Cardiac fibroblast (primary cell): ENCODE data around the gene LSM14B.
A peak's percentile ranks its signal among the peaks of the same experiment; 100 is the strongest.

Experiments
- DNase-seq, 2 donors: peaks; one replicate each; pipeline versions ENCODE4 v3.0.0 to v3.0.0-alpha.2; 2010; ENCODE audit warnings: low read depth in 2 of 2
- H3K4me3 ChIP-seq, 2 donors: replicated peaks in 1 of 2; 1 replicate in 1 of 2; 2 replicates in 1 of 2; pipeline ENCODE4 v1.5.1; 2011; ENCODE audit warnings: low read depth in 2 of 2, low read length in 2 of 2, mild to moderate bottlenecking in 2 of 2, moderate library complexity in 1 of 2
- CTCF ChIP-seq: IDR thresholded peaks from one replicate; pipeline ENCODE4 v1.5.1; 2011; ENCODE audit warnings: low read depth, mild to moderate bottlenecking, low read length, inconsistent platforms

The LSM14B gene

GRCh38 chr20:62182469-62183425 lies 60.5 kb downstream of the LSM14B start, which contains the start of gene MTG2:
TSS of gene MTG2 (plus strand) at chr20:62183028. CDS start at chr20:62193421, 10,393 bp downstream.
- H3K4me3 ChIP-seq = peak within 1 kb of the TSS; percentile 85 to 91
- peak; percentile 2 for TF ChIP-seq CTCF
- DNase-seq = peak; percentile 95 to 96

DNA sequence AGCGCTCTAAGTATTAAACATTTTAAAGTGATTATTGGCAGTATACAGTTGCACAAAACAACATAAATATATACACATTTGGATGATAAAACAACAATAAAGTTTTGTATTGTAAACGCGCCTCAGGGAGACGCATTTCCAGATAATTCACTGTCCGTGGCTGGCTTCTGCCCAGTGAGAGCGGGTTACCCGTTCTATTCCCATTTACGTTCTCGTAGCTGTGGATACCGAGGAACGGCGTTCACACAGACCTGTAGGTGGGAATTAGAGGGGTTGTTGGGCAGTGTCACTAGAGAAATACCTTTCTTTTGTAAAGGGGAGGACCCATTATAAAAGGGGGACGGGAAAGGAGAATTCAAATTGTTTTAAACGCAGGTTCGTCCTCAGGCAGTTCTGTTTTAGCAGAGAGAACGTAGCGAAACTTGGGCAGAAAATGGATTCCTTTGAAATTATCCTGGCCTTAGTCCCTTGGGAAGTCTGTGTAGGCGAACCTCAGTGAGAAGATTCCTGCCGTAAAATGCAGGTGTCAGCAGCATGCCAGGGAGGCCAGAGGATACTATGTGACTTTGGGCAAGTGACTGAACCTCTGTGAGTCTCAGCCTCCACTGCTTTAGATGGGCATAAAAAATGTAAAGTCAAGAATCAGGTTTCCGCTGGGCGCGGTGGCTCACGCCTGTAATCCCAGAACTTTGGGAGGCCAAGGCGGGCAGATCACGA lies 61.3 kb downstream of the LSM14B start:
- peak; percentile 14 to 16 for DNase-seq
- no peak for TF ChIP-seq CTCF

More for the DNA sequence above, 61.3 kb downstream of the LSM14B start:
- peak overlapping the region; percentile 85 to 91 for H3K4me3 ChIP-seq
